OCI-LY7 (cell line): ENCODE results near the gene TMEM164. TPM values are rescaled to one million over a fixed set of nuclear protein-coding genes. Genes with fewer than 3 reads are reported as not detected.

ENCODE experiments used
- BruUV-seq: library from RNA; stranded (reverse); fragments of 400-500 nt; replicated peaks from 2 replicates; lab custom pipeline; 2021; lab: Mats Ljungman, UMichigan
- CTCF ChIA-PET: fragments of 300-600 bp; sonication (Branson Sonifier 250); formaldehyde crosslinking; loops from one replicate; lab custom pipeline; 2022; ENCODE audit warnings: antibody characterized with exemption; ENCODE audit not compliant: unreplicated experiment; lab: Charles Lee
- POLR2A ChIA-PET: fragments of 300-600 bp; sonication (Branson Sonifier 250); formaldehyde crosslinking; loops from one replicate; lab custom pipeline; 2022; ENCODE audit warnings: antibody characterized with exemption; lab: Charles Lee
- DNase-seq: peaks from one replicate; pipeline ENCODE4 v3.0.0-alpha.2; 2015; ENCODE audit warnings: low spot score
- H2AFZ ChIP-seq: fragments of 200-600 bp; sonication (generic), shearing (Covaris generic); 2 replicates; pipeline ENCODE4 v1.6.1; 2014; ENCODE audit warnings: mild to moderate bottlenecking, antibody characterized with exemption, low read length, moderate library complexity
- H3K27ac ChIP-seq: fragments of 200-600 bp; sonication (generic); 2 replicates; pipeline ENCODE4 v1.5.1; 2014; ENCODE audit warnings: mixed run types, low read depth, mild to moderate bottlenecking, moderate library complexity, low read length, inconsistent platforms; ENCODE audit not compliant: poor library complexity, severe bottlenecking
- H3K36me3 ChIP-seq: fragments of 200-600 bp; sonication (generic); 2 replicates; pipeline ENCODE4 v1.6.1; 2014; ENCODE audit warnings: mild to moderate bottlenecking, antibody characterized with exemption, low read length, moderate library complexity, mixed read lengths; ENCODE audit not compliant: insufficient read depth
- H3K4me1 ChIP-seq: fragments of 200-600 bp; sonication (generic); 2 replicates; pipeline ENCODE4 v1.5.1; 2014; ENCODE audit warnings: mild to moderate bottlenecking, low read length; ENCODE audit not compliant: insufficient read depth, poor library complexity, severe bottlenecking
- H3K4me2 ChIP-seq: fragments of 200-600 bp; sonication (generic); 2 replicates; pipeline ENCODE4 v1.6.1; 2014; ENCODE audit warnings: mild to moderate bottlenecking, low read length
- H3K4me3 ChIP-seq: fragments of 200-600 bp; sonication (generic); 2 replicates; pipeline ENCODE4 v1.5.1; 2014; ENCODE audit warnings: mild to moderate bottlenecking, low read depth, low read length; ENCODE audit not compliant: poor library complexity, severe bottlenecking
- H3K79me2 ChIP-seq: fragments of 200-600 bp; sonication (generic); 2 replicates; pipeline ENCODE4 v1.6.1; 2016; ENCODE audit warnings: low read depth, mild to moderate bottlenecking, low read length, moderate library complexity, mixed read lengths; ENCODE audit not compliant: insufficient read depth
- H3K9me2 ChIP-seq: fragments of 200-600 bp; sonication (generic); 2 replicates; pipeline ENCODE4 v1.6.1; 2016; ENCODE audit warnings: mild to moderate bottlenecking, low read length, mixed read lengths; ENCODE audit not compliant: insufficient read depth
- H3K9me3 ChIP-seq: fragments of 200-600 bp; sonication (generic); 2 replicates; pipeline ENCODE4 v1.6.1; 2014; ENCODE audit warnings: mild to moderate bottlenecking, mixed run types, low read length, mixed read lengths
- H4K20me1 ChIP-seq: fragments of 200-600 bp; sonication (generic); 2 replicates; pipeline ENCODE4 v1.6.1; 2014; ENCODE audit warnings: mild to moderate bottlenecking, antibody characterized with exemption, low read length, moderate library complexity, mixed read lengths; ENCODE audit not compliant: insufficient read depth
- CTCF ChIP-seq: fragments of 200-600 bp; sonication (generic); conservative IDR thresholded peaks from 2 replicates; pipeline ENCODE4 v1.5.1; 2014; ENCODE audit warnings: mild to moderate bottlenecking, antibody characterized with exemption, low read length, moderate library complexity, mixed read lengths
- EZH2phosphoT487 ChIP-seq: fragments of 200-600 bp; sonication (generic); IDR thresholded peaks from 2 replicates; pipeline ENCODE4 v1.6.1; 2018; ENCODE audit warnings: low read depth, borderline replicate concordance, mild to moderate bottlenecking, mixed run types, antibody characterized with exemption, low read length, moderate library complexity, mixed read lengths
- intact Hi-C: fragments of 100-400 bp; cut with micrococcal nuclease; formaldehyde crosslinking; loops from one replicate; pipeline ENCODE4 v1.10.0; 2022; ENCODE audit not compliant: unreplicated experiment
- total RNA-seq, 2 experiments: library from RNA; depleted of rRNA in 1 of 2; stranded (reverse); fragments of >200 nt in 1 of 2; shearing (Covaris generic) in 1 of 2; gene quantifications; 2 replicates each; pipeline ENCODE4 v1.2.3, GENCODE V29; 2014 to 2022

Gene TMEM164
- total RNA-seq, 2 experiments from 2014 or later: 7.2 to 11.1 TPM

- no peak overlapping the region for H3K27ac ChIP-seq
- H3K4me3 ChIP-seq: no peak overlapping the region
- H3K4me1 ChIP-seq: peaks cover 6% of the 10 kb centered on the region
- no peaks in the 10 kb centered on the region for H3K79me2 ChIP-seq
- BruUV-seq: no TSS peak
- no peaks in the 10 kb centered on the region for H4K20me1 ChIP-seq
- H2AFZ ChIP-seq: no peak overlapping the region
- no peak for DNase-seq
- no peaks in the 10 kb centered on the region for H3K9me3 ChIP-seq
- POLR2A ChIA-PET: no interaction called here
- intact Hi-C loops: no loop called here
- CTCF ChIA-PET: no interaction called here
- no peaks in the 10 kb centered on the region for H3K9me2 ChIP-seq
- no peak overlapping the region for H3K4me2 ChIP-seq
- no peaks in the 10 kb centered on the region for H3K36me3 ChIP-seq
- TF ChIP-seq EZH2phosphoT487: no peak
- TF ChIP-seq CTCF: no peak
Measured at GRCh38 chrX:110004731-110005369, 1.9 kb downstream of the TMEM164 start.

- H3K9me3 ChIP-seq: no peaks in the 10 kb centered on the region
- H3K4me3 ChIP-seq: no peak overlapping the region
- H3K4me1 ChIP-seq: peaks cover 6% of the 10 kb centered on the region
- no peak overlapping the region for H2AFZ ChIP-seq
- H3K9me2 ChIP-seq: no peaks in the 10 kb centered on the region
- ChIA-PET CTCF (no interaction called here), POLR2A (interaction anchor here (1.3 kb wide), 1 partner anchor 20 kb away, joined by 4 read pairs; no protein-coding TSS in a partner anchor)
- no TSS peak for BruUV-seq
- H3K4me2 ChIP-seq: no peak overlapping the region
- no peaks in the 10 kb centered on the region for H4K20me1 ChIP-seq
- intact Hi-C loops: no loop called here
- H3K27ac ChIP-seq: no peak overlapping the region
- DNase-seq: no peak
- TF ChIP-seq CTCF: no peak
- TF ChIP-seq EZH2phosphoT487: no peak
- H3K79me2 ChIP-seq: no peaks in the 10 kb centered on the region
- H3K36me3 ChIP-seq: no peaks in the 10 kb centered on the region; the same call in 1 of the 2 replicates
Measured at GRCh38 chrX:110006161-110006560, 3.2 kb downstream of the TMEM164 start.

- no peak for DNase-seq
- BruUV-seq: no TSS peak
- Histone ChIP-seq H3K4me1 (peaks cover 3% of the 10 kb centered on the region), H3K79me2 (no peaks in the 10 kb centered on the region), H3K9me2 (no peaks in the 10 kb centered on the region), H3K27ac (no peak overlapping the region), H2AFZ (no peak overlapping the region), H3K9me3 (no peaks in the 10 kb centered on the region), H4K20me1 (no peaks in the 10 kb centered on the region), H3K4me3 (no peak overlapping the region), H3K36me3 (no peaks in the 10 kb centered on the region; the same call in 1 of the 2 replicates), H3K4me2 (no peak overlapping the region)
- POLR2A ChIA-PET: interaction anchor here (1.3 kb wide), 1 partner anchor 20 kb away, joined by 4 read pairs; no protein-coding TSS in a partner anchor
- intact Hi-C loops: no loop called here
- CTCF ChIA-PET: no interaction called here
- TF ChIP-seq EZH2phosphoT487 (no peak), CTCF (no peak)
Measured at GRCh38 chrX:110006821-110007375, 4.0 kb downstream of the TMEM164 start.
